IPS-NIHi7 (cell line): ENCODE results near the gene ZFP36L2.

Source experiments
- DNase-seq: peaks from one replicate; pipeline ENCODE4 v3.0.0; 2012; ENCODE audit warnings: mixed read lengths; ENCODE audit errors: extremely low spot score

The ZFP36L2 gene

DNA sequence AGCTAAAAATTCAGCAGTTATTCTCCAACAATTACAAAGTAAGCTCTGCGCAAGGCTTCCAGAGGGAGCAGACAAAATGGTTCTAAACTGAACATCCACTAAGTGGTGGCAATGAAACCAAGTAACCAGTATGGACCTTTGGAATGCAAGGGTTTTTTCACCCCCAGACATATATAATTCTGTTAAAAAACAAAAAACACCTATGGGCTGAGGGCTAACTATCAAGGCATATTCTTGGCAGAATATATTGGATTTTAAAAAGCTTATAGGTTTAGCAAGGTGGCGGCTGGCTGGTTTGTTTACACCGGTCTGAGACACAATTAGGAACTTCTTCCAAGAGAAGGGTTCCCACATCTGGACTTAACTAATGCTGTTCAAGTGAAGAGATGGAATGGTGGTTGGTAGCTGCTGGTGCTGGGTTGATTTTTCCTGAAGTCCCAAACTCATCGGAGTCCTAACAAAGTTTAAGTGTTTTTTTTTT, 2.8 kb downstream of the ZFP36L2 start:
- DNase-seq, result no peak

DNA sequence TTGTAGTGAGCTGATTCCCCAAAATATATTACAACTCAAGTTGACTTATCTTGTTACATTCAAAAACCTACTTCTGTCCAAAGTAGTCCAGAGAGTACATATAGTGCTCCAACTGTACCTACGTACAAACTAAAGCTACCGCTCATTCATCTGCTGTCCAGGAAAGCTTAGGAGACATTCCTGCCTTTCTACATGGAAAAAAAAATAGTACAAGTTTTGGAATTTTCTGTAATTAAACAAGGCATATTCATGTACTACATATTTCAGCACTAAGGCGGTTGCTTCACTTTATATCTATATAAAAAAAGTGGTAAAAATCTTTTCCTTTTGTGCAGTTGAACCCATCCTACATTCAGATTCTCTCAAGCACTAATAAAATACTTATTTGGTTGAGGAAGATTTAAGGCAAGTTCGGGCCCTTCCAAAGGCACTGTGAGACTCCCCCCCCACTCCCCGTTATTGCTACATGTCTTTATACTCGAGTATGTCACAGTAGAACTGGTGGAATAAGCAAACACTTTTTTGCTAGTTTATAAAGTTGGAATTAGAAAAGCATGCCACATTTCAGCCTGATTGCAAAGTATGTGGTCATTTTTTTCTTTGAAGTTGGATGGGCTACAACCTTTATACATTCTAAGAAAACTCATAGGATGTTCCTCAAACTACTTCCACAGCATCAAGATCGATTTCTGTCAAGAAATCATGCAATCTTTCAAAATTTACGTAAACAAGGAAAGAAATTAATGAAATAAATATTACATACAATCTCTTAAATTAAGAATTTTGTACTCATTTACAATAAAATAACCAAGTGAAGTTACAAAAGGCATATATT, 3.7 kb downstream of the ZFP36L2 start:
- DNase-seq, result no peak

DNA sequence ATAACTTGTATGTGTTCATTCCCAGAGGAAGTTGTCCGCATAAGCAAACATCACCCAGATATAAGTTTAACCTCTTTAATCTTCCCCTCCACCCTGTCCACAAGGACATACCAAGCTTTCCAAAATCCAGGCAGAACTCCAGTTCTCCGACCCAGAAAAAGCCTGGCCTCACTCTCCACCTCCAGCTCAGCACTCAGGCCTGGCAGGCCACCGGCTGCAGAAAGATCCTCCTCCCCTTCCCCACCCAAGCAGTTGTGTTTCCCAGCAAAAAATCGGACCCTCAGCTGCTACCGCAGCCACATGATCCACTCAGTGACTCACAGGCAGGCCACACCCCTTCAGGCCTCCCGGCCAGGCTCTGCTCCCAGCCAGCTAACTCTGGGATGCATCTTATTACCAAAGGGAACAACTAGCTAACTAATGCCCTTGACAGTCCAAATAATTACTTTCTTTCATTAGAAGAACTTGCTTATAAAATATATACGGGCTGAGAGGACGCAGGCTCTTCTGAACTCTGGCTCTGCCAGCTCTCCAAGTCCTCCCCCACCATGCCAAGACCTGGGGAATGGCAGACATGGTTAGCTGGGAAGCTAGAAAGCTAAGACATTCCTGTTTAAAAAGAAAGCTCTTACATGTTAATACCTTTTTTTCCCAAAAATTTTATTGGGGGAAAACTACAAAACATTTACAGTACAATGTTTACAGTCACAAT, 4.5 kb downstream of the ZFP36L2 start:
- DNase-seq, result peak; percentile 79

DNA sequence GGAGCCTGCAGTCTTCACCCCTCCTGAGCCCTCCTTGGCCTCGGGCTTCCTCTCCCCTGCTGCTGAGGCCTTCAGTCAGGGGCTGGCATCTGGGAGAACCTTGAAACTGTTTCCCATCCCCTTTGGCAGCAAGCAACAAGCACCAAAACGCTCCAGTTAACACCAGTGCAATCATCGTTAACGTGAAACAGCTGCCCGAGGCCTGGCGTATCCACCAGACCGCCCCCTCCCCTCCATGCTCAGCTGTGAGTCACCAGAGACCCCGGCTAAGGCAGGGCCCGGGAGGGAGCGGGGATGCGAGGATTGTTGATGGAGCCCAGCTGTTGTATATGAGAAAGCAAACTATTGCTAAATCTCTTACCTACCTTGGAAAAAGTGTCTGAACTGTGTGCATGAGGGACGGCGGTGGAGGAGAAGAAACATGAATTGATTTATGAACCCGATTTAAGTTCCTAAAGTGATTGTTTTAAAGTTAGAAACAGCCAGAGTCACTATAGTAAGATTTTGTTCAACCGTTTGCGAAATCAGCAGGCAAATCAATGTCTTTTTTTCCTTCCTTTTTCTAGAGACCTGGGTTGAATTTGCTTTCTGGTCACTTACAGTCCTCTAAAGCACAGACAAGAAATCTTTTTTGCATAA, 5.2 kb downstream of the ZFP36L2 start:
- DNase-seq, result peak; percentile 65

DNA sequence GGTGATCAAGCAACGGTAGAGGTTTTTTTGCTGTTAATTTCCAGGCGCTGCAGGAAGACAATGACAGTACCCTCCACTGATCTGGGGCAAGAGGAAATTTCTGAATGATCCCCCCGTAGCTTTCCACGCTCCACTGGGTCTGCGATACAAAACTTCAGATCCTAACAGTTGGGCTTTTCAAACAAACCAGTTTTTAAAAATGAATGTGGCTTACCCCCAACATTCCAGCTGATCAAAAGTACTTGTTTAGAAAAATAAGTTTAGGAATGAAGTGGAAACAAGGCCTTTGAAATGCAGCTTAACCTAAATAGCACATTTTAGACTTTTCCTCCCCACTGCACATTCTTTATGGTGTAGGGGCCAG, 5.7 kb downstream of the ZFP36L2 start:
- no peak for DNase-seq

DNA sequence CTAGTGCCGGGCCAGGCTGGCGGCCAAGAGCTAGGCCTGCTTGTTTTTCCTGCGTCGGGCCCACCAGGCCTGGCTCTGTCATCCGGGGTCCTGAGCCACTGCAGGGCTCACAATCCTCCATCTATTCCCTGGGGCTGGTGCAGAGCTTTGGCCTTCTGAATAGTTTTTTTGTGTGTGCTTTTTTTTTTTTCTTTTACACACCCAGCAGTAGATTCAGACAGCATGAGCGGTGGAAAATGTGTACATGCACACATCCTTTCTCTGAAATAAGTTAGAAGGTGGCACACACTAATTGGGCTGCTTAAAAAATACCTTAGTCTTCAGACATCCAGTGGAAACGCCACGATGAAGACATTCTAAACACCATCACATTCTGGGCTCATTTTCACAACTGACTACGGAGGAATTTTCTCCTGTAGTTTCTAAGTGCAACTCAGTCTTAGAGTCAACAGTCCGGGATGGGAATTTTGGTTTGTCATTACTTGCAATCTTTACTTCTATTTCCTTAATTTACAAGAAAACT, 6.1 kb downstream of the ZFP36L2 start:
- DNase-seq, result no peak

DNA sequence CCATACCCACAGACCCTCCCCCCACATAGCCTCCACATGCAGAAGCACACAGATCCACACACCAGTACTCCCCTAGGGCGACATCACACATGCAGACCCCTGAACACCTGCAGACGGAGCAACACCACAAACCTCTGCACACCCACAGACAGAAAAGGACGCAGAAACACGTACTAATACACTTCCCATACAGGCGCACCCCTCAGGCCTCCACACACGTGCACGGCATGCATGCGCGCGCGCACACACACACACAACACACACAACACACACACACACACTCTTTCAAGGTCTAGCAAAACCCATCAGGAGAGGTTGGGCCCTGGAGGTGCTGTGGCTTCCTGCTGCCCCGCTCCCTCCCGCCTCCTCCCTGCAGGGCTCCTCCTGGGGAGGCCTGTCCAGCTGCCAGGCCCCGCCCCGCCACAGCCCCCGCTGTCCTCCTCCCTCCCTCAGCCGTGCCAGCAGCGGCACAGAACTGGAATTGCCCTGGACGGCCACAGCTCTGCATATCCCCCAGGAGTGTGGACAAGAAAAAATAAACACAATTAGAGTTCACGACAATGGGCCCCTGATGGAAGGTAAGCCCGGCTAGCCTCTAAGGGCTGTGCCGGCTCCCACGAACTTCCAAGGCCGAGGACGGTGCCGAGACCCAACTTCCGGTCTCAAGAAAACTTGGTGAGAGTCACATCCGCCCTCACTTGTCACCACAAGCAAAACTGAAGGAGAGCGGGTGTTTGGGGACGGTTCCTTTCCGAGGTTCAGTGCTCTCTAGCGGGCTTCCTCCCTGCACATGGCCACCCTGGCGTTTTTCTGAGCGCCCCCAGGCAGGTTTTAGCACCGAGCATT, 6.8 kb downstream of the ZFP36L2 start:
- DNase-seq, result peak; percentile 63

DNA sequence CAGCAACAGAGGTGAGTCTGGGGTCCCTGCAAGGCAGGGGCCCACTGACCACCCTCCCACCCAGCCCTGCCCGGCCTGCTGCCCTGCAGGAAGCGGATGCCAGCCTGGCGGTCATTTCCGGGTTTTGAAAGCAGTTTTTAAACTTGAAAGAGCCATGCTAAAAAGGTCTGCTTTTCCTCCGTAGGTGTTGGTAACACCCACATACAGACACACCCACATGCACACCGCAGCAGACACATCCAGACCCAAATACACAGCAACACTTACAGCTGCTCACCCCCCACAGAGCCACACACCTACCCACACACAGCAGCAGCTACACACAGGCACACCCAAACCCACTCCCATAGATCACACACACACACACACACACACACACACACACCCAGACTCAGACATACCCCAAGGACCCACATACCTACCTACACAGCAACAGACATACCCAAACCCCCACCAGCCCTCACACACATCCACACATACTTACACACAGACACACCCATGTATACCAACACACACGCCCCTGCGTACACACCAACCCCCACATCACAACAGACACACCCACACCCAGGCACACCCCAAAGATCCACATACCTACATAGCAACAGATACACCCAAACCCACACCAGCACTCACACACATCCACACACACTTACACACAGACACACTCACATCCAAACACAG, 7.6 kb downstream of the ZFP36L2 start:
- DNase-seq, result no peak

DNA sequence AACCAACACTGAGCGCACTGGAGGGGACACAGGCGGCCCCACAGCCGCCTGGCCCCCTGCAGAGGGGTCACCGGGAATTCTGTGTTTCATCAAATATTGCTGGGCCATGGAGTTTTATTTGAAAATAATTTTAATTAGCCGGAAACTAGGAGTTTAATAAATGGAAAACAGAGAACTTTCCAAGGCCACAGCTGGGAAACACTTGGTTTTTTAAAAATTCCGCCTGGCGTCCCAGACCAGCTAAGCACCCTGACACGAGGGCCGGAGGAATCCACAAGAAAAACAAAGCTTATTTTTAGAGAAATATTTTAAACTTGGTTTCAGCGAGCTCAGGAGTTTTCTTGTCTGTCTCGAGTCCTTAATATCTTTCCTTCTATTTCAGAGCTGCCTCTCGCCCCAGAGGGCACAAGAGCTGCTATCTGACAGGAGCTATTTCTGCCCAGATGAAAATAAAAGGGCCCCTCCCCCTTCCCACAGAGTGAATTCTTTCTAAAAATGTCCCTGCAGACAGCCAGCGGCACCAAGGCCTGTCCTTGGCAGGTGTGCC, 8.2 kb downstream of the ZFP36L2 start:
- DNase-seq, result no peak

DNA sequence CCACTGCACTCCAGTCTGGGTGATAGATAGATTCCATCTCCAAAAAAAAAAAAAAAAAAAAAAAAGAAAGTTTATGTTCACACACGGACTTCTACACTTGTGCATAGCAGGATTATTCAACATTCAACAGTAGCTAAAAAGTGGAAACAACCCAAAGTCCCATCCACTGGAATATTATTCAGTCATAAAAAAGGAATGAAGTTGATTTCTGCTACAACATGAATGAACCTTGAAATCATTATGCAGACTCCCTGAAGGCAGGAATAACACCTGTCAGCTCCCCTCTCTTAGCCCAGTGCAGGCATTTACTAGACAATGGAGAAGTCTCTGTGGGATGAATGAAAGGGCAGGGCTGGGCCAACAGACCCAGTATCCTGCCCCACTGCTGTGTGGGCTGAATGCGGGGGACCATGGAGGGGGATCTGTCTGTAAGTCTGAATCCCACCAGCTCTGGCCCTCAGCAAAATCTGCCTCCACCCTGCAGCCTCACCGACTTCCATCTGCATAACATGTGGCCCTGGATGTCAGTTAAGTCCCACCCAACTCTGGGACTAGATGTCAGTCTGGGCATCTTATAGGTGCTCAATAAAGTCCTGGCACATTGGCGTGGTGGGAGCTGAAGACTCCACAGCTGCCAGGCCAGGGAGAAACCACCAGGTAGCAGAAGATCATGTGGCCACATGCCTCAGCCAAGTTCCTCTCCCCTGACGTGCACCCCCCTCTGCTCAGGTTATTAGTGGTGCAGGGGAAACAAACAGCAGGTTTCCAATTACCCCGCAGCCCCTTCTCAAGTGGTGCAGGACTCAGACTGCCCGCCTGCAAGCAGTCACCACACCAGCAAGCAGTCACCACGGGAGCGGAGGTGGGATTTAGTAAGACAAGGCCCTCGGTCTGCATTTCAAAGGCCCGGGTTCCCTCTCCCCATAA, 8.9 kb downstream of the ZFP36L2 start:
- peak; percentile 81 for DNase-seq

DNA sequence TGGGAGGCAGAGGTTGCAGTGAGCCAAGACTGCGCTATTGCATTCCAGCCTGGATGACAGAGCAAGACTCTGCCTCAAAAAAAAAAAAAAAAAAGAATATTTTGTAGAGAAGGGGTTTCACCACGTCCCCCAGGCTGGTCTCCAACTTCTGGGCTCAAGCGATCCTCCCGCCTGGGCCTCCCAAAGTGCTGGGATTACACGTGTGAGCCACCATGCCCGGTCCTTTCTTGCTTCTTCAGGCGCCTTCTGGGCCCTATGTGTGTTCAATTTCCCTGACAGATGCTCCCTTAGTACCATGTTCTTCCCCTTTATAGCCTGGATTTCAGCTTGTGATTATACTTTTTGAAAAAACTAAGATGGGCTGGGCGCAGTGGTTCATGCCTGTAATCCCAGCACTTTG, 9.8 kb downstream of the ZFP36L2 start:
- DNase-seq, result no peak

DNA sequence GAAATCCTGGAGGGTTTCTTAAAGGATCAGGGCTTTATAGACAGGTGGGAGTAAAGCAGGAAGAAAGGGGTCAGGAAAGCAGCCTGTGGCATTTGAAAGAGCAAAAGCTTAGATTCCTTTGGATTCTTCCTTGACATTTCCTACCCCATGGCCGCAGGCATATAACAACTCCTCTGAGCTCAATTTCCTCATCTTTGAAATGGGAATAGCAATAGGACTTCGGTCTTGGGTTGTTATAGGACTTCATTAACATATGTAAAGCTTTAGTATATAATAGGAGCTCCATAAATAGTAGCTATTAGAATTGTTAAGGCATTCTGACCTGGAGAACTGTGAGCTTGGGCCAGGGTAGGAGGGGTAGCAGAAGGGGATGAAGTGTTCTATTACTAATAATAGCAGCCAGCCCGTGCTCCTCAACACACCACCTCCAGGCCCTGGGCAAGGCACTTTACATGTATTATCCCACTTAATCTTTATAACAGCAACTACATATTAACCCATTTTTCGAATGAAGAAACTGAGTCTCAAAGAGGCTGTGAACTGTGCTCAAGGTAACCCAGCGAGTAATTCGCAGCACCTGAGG, 10.6 kb downstream of the ZFP36L2 start:
- no peak for DNase-seq

DNA sequence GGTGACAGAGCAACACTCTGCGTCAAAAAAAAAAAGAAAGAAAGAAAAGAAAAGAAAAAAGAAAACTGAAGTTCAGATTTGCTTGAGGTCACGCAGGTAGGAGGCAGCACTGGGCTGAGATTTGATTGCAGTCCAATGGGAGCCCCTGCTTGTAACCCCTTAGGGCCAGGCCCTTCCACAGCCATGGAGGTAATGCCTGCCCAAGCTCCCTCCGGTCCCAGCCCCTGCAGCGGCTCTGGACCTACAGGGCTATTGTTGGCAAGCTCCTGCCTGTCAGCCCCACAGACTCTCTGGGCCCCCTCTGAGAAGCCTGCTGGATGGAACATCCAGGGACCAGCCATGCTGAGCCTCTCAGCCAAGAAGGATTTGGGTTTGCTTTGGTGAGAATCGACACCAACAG, 12.2 kb downstream of the ZFP36L2 start:
- DNase-seq, result no peak

DNA sequence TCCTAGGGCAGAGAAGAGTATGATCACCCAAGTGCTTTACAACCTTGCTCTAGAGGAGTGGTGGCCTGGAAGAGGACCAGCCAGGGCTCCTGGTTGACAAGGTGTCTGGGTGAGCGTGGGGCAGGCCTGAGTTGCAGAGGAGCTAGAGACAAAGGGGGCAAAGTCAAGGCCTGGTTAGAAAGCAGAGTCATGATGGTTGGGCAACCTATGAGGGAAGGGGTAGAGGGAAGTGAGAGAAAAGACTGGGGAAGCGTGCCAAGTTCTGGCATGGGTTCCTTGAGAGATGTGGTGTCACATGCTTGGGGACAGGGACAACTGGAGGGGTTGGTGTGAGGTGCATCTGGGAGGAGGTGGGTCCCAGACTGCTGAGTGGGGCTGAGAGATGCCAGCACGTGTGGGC, 13.5 kb downstream of the ZFP36L2 start:
- no peak for DNase-seq

DNA sequence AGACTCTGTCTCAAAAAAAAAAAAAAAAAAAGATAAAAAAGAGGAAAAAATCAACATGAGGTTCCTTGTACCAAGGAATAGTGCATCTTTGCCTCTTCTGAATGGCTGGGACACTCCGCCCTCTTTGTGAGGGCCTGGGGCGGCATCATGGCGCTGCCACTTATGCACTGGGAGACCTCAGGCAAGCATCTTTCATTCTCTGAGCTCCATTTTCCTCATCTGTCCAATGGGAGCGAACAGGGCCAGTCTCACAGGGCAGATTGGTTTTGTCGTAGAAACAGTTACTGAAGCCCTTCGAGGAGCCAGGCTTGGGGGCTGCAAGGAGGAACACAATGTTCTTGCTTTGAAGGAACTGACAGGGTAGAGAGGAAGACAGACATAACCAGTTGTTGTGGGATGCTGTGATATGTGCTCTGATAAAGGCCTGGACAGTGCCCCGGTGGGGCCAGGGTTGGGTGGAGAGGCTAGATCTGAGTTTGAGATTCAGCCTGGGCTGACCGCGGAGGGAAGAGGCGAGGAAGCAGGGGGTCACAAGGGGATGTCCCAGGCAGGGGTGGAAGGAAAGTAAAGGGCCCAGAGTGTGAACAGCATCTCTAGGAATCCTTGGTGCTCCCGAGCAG, 14.1 kb downstream of the ZFP36L2 start:
- no peak for DNase-seq

DNA sequence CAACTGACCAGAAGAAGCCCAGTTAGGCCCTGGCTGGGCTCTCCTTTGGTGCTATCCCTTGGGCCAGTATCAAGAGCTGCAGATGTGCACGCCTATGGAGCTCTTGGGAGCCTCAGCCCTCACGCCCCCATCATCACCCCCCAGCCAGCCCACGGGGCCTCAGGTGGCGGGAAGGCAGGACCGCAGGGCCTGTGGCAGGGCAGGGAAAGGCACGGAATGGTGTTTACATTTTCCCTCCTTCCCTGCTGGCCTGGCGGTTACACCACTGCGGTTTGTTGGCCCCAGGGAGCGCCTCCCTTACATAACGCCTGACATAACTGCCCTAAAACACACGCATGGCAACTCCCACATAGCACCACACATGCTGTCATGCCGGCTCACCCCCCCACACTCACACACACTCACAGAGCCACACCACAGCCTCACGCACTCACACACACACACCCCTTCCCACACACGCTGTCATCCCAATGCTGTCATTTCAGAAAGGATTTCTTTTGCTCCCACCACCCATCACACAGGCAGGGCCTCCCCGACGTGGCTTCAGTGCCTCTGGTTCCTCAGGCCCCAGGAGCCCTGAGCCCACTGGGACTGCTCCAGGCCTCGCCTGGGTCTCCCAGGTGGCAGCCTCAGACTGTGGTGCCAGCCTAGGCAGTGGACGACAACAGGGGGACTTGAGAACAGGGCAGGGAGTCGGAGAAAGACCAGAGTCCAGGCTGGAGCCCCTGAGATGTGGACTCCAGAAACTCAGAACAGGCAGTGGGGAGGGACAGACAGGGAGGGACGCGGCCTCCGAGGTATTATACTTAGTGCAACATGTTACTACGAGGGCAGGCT, 15.7 kb downstream of the ZFP36L2 start:
- no peak for DNase-seq

DNA sequence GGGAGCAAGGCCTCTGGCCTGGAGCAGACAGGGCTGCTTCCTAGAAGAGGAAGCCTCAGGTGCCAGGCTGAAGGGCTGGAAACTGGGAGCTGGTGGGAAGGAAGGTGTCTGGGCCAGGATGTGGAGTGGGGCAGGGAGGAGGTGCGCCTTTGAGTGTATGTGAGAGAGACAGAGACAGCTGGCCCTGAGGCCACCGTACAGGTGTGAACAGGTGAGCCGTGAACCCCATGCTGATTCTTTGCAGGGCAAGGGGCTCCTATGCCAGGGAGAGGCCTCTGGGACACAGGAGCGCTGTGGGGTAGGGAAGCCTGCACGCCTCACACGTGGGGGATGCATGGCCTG, 16.3 kb downstream of the ZFP36L2 start:
- no peak for DNase-seq

DNA sequence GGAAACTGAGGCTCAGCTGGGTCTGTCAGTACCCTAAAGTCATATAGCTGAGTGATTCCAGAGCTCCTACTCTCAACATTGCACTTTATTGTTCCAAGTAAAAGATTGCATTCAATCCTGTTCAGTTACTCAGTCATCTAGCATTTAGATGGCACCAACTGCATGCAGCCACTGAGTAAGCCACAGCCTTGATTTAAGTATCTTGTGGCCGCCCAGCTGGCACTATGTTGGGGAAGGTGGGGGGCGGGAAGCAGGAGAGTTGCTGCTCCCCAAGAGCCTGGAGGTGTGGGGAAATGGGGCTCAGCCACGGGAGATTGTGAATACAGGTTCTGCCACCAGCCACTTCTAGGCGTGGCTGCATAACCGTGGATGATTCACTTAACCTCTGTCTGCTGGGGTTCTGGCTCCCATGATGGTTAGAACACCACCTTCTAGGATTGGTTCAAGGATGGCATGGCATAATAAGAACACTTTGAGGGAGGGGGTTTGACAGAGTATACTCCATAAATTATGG, 17.1 kb downstream of the ZFP36L2 start:
- DNase-seq, result no peak
